Uterus (tissue), 2 donors: ENCODE data around the gene ESYT1.

ENCODE experiments used
- POLR2A ChIP-seq, 2 donors: fragments of 450-650 bp; IDR thresholded peaks; one replicate each; pipeline ENCODE4 v1.6.1; 2016; ENCODE audit warnings: antibody characterized with exemption in 2 of 2, mild to moderate bottlenecking in 1 of 2, moderate library complexity in 1 of 2
- TF ChIP-seq, protein P1 (sequence below), 4 experiments: fragments of 200-600 bp in 2 of 4; fragments of 450-650 bp in 2 of 4; sonication (generic) in 2 of 4; IDR thresholded peaks; one replicate each; pipeline ENCODE4 v1.5.1; 2016 to 2019; ENCODE audit warnings: antibody characterized with exemption in 4 of 4, mild to moderate bottlenecking in 2 of 4, moderate library complexity in 1 of 4

GRCh38 chr12:56163533-56164344 is 35.7 kb downstream of the ESYT1 start:
- no peak for TF ChIP-seq POLR2A (IDR thresholded peaks at IDR 0.05)
- TF ChIP-seq, protein P1, sequence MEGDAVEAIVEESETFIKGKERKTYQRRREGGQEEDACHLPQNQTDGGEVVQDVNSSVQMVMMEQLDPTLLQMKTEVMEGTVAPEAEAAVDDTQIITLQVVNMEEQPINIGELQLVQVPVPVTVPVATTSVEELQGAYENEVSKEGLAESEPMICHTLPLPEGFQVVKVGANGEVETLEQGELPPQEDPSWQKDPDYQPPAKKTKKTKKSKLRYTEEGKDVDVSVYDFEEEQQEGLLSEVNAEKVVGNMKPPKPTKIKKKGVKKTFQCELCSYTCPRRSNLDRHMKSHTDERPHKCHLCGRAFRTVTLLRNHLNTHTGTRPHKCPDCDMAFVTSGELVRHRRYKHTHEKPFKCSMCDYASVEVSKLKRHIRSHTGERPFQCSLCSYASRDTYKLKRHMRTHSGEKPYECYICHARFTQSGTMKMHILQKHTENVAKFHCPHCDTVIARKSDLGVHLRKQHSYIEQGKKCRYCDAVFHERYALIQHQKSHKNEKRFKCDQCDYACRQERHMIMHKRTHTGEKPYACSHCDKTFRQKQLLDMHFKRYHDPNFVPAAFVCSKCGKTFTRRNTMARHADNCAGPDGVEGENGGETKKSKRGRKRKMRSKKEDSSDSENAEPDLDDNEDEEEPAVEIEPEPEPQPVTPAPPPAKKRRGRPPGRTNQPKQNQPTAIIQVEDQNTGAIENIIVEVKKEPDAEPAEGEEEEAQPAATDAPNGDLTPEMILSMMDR (IDR thresholded peaks at IDR 0.05) = no peak
